Stimulated activated CD8-positive, alpha-beta memory T cell treated with anti-CD3 and anti-CD28 coated beads, Interleukin-7, amount 100 ng/mL, for 4 hours (primary cell): ENCODE measurements around the gene ELP2.

Experiments used
- DNase-seq, 2 donors: peaks; one replicate each; pipeline ENCODE4 v3.0.0-alpha.2; 2020; ENCODE audit warnings: low read depth in 2 of 2

Gene ELP2

DNA sequence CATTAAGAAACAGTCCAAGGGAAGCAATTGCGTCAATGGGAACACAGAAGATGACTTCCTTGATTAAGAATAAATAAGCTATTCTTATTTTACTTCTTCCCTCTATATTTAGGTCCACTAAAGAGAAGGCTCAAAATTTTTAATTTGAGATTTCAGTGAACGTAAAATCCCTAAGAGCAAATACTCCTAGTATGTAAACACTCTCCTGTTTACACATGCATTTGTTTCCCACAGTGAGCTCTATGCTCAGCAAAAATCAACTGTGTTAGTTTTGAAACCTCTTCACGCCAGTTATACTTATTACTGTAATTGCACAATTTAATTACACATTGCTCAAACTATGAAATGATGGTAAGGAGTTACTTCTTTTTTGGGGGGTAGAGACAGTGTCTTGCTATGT, 9.4 kb upstream of the ELP2 start:
- no peak for DNase-seq

DNA sequence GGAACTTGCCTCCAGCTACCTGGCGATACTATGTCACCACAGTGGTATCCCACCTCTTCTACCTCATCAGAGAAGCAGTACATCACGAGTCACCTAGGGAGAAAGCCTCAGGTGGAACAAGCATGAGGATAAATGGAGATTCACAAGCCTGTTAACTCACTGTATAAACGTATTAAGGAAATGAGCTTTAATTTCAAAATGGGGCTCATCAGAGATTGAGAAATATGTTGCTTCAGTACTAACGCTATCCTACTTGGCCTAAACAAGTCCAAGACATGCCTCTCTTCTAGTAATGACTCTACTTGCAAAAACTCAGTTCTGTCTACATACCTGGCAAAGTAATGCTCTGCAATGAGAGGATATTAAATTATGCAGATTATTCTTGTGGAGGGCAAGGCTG, 4.9 kb upstream of the ELP2 start:
- DNase-seq, result no peak

DNA sequence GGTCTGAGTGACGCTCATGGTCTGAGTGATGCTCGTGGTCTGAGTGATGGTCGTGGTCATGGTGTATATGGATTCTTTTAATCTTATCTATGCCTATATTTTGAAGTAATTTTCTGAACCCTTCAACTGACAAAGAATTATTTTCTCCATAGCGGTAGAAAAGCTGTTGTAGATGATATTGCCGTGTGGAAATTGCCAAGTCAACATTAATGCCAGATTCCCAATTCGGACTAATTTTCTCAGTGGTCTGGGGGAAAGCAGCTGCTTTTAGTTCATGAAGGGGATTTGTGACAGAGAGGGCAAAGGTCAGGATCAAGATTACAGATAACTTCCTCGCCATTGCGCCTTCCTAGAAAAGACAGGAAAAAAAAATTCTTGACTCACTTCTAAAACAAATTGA, 3.0 kb upstream of the ELP2 start:
- no peak for DNase-seq

DNA sequence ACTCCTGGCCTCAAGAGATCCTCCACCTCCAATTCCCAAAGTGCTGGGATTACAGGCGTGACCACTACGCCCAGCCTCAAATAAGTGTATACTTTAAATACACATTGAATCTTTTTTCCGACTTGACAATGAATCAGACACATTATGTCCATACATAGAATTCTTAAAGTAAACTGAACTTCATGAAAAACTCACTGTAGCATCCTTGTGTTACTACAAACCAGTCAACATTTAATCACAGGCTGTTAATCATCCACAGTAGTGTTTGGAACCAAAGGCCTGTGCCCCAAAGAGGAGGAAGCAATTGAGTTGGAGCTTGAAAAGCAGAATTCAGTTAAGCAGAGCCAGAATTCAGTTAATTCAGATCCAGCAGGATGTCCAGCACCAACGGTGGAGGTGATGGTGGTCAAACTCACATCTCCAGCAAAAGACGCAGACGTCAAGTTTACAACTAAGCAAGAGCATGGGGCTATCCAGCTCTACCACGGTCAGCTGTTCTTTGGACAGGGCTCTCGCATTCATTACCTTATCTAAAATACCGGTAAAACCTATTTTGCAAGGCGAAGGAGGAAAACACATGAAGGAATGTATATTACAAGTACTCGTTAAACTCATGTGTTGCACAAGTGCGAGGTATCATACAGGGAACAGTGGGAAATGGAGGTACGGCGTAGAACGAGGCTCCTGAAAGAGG, 1.7 kb upstream of the ELP2 start:
- no peak for DNase-seq

DNA sequence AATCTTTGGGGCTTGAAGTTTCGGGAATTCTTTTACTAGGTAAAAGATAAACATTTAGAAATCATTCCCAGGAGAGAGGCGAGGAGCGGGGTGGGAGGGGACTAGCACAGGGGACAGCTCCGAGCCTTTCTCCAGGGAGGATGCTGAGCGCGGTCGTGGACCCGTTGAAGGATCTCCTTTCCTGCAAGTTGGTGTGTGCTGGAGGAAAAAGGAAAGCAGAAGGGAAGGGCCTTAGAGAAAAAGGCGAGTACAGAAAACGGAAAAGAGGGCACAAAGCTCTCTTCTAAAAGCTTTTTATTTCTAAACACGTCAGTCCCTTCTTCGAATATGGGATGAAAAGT, 1.2 kb upstream of the ELP2 start:
- DNase-seq, result no peak

DNA sequence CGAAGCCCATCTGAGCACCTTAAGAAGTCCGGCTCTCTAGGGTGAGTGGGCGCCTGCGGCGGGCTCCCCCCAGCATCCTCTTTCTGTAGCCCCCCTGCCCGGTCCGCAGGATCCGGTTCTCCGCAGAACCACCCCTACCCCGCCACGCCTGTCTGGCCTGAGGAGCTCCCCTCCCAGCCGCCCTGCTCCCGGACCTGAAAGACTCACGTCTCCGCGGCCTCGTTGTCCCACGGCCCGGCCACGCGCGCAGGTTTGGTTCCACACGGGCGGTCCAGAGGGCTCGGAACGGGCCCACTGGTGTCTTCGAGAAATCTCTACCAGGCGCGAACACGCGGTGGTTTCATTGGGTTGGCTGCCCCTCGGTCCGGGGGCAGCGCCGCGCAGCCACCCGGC, 796 bp upstream of the ELP2 start:
- DNase-seq, result no peak

DNA sequence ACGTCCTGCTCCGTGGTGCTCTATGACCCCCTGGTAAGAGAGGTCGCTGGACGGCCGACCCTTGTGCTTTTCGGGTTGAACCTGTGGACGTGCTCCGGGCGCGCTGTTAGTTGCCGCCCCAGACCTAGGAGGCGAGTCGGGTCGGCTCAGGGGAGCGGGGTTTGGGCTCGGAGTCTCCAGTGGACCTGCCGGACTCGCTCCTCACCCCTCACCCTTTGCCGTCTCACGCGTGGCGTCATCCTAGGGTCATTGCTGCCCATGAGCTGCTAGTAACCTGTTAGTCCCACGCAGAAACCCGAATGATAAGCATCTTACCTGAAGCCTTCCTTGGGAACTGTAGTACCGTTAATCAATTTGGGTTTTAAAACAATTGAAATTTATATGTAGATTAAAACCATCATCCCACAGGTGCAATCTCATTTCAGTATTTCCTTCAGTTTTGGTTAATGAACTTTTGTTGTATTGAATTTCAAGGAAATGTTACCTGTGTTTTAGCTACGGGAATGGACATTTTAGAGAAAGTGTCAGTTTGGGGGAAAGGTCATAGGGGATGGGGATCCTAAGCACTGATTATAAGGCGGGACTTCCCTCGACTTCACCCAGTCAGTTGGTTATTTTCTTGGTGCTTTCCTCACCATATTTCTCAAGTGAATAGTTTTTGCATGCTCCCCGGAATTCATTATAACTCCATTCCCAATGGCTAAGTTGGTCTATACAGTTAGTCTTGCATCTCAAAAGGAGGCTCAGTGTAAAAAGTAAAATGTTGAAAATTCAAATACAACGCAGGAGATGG, 536 bp downstream of the ELP2 start:
- no peak for DNase-seq

DNA sequence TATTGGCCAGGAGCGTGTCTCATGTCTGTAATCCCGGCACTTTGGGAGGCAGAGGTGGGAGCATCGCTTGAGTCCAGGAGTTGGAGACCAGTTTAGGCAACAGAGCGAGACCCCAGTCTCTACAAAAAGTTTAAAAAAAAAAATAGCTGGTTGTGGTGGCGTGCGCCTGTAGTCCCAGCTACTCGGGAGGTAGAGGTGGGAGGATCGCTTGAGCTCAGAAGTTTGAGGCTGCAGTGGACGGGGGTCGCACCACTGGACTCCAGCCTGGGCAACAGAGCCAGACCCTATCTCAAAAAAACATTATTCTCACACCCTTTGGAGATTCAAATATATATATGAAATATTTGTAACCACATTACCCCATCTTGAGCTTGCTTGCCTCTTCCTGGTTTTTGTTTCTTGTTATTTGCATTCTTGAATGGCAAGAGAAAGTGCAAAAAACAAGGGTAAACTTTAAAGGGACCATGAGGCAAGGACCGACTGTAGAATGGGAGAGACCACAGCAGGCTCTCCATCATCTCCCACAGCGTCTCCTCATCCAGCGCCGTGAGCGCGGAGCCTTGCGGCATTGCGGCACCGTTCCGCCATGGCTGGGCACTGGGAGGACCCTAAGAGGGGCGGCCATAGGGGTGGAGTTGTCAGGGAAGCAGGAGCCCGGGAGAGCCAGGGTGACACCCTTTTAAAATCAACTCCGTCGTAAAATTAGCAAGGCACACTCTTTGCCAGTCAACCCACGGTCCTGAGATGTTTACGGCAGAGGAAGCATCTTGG, 1.4 kb downstream of the ELP2 start:
- no peak for DNase-seq

DNA sequence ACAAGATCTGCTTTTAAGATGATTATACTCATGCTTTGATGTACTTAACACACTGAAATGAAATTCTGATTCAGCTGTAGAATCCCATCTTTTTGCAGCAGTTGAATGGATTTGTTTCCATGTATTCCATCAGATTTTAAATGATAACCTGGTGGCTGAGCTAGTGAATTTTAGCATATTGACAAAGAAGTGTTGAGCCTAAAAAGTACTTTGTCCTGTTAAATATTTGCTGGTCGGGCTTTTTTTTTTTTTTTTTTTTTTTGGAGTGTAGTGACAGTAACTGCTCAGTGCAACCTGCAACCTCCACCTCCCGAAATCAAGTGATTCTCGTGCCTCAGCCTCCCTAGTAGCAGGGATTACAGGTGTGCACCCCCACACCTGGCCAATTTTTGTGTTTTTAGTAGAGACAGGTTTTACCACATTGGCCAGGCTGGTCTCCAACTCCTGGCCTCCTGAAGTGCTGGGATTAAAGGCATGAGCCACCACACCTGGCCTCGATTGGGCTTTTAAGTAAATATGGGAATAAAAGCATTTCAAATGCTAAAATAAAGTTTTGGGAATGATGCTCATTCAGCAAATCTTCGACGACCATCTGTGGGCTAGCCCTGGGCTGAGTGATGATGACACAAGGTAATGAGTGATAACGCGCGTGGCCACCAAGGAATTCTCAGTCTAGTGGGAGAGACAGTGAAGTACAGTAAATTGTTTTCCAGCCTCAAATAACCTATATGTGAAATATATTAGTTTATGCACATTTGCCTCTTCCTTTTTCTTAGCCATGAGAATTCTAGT, 2.2 kb downstream of the ELP2 start:
- no peak for DNase-seq

DNA sequence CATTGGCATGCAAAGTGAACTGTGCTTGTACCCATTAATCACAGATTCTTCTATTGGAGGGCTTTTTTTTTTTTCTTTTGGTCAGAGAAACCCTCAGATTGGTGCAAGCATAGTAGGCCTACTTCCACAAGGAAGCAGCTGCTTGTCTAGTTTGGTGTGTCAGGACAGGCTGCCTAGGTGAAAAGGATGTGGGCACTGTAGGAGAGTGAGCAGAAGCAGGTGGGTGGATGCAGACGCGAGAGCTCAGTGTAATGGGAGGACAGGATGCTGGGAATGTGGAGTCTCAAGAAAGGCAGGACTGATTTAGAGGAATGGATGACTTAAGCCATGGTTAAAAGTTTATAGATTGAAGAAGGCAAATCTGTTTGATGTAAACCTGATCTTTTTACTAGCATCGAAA, 3.1 kb downstream of the ELP2 start:
- no peak for DNase-seq

DNA sequence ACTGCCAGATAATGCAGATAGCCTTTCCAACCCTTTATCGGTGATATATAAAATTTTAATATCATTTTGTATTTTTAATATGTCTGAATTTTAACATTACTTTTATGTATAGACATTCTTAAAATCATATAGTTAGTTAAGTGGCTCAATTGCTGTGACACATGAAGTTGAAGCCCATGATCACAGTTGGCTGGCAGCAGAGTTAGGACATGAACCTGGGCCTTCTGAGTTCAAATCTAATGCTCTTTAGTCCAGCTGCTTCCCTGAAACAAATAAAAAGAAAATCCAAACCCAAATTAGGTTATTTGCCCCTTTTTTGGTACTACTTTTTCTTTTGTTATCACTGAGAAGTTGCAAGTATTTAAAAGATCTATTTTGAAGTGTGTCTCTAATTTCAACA, 5.6 kb downstream of the ELP2 start:
- no peak for DNase-seq

DNA sequence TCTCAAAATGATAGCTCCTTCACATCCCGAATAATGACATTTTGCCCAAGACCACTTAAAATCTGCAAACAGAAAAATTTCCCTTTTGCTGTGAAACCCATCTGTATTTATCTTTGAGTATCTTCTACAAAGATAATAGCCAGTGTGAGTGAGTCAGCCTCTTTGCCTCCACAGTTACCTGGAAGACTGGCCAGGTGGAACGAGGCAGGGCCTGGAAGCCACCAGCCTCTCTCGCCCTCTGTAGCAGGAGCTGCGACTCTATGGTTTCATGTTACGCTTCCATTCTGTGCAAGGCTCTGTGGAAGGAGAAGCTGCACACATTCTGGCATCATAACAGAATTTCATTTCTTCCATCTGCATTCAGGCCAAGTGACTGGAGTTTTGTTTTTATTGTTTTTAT, 9.5 kb downstream of the ELP2 start:
- no peak for DNase-seq

DNA sequence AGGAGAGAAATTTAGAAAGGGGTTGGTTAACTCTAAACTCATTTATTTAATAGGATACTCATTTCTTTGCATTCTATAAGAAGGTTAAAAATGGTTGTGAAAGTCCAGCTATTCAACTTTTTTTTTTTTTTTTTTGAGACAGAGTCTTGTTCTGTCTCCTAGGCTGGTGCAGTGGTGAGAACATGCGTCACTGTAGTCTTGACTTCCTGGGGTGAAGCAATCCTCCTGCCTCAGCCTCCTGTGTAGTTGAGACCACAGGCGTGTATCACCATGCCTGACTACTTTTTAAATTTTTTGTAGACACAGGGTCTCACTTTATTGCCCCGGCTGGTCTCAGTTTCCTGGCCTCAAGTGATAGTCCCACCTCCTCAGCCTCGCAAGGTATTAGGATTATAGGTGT, 11.9 kb downstream of the ELP2 start:
- DNase-seq, result no peak

DNA sequence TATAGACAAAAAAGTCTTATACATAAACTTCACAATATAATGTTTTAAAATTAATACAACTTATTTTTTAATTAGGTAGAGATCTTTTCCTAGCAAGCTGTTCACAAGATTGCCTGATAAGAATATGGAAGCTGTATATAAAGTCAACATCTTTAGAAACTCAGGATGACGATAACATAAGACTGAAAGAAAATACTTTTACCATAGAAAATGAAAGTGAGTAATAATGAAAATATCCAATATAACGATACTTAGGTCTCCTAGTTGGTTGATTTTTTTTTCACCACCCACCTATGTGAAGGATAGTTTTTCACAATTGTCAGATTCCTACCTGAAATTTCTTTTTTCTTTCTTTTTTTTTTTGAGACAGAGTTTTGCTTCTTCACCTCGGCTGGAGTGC, 13.1 kb downstream of the ELP2 start:
- no peak for DNase-seq

DNA sequence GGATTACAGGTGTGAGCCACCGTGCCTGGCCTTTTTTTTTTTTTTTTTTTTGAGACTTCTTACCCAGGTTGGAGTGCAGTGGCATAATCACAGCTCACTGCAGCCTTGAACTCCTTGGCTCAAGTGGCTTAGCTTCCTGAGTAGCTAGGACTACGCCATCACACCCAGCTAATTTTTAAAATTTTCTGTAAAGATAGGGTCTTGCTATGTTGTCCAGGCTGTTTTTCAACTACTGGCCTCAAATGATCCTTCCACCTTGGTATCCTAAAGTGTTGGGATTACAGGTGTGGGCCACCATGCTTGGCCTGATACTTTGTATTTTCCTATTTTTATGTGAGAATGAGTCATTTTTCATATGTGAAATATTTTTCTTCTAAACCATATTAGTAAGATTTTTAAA, 13.7 kb downstream of the ELP2 start:
- DNase-seq, result no peak

DNA sequence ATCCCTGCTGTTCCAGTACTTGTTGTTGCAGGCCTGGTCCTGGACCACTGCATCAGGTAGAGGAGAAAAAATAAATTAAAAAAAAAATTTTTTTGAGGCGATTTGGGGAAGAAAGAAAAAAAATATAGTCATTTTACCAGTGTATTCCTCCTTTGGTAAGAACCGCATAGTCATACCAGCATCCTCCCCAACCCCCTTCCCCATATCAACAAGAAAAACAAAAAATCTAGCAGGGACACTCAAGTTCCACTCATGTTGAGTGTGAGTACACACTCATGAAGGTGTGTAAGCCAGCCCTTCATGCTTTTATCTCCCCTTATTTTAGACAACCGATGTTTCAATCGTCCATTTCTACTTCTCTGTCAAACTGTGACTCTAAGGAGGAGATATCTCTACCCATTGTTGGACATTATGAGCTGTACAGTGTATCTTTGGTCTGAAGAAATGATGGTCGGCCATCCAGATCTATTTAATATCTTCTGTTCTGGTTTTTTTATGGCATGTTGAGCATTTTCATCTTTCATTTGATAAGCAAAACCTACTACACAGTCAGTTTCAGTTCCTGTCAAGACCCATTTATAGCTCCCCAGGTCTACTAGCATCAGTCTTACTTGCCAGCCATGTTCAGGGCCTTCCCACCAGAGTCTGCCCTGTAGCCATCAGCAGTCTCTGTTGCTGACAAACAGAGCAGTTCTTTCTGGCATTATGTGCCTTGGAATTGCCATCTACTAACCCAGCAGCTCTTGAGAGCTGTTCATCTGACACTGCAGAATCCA, 20.0 kb downstream of the ELP2 start:
- no peak for DNase-seq

DNA sequence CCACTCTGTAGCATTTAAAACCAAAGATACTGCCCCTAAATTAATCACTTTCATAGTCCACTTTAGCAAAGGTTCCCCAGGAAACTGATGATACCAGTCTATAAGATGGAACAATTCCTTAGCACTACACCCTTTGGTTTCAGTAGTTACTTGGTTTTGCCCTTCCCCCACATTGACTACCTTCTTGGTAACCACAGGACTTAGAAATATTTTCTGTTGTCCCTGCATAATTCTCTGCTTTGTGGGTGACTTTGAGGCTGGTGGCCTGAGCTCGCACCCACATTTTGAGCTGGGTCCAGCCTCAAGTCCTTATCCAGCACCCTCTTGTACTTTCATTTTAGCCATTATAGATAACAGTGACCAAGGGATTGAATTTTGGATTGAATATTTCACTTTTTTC, 23.1 kb downstream of the ELP2 start:
- no peak for DNase-seq

DNA sequence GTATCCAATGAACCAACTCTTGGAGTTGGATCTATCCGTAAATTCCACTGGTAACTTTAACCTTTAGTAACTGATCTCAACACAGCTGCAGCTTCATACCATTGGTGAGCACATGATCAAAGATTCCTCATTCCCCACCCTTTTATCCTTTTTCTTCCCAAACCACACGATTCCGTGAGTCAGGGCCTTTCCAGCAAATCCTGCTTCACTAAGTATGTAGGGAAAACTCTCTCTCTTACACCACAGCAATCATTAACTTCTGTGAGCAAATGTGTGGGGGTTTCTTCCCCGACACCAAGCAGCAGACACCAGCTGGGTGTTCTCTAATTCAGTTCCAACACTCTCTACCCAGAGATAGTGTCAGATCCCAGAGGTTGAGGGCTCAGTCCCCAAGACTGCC, 23.5 kb downstream of the ELP2 start:
- DNase-seq, result no peak

DNA sequence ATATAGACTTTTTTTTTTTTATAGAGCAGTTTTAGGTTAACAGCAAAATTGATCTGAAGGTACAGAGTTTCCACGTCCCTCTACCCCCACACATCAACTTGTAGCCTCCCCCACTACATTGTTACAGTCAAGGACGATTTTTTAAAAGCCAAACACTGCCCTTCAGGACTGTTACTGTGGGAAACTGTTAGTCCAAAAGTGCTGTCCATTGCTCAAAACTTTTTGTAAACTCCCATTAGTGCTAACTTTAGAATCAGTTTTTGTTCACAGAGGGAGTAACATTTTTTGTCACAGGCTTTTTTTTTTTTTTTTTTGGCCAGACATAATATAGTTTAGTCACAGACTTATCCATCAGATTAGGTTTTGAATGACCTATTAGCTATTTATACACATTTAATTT, 24.1 kb downstream of the ELP2 start:
- no peak for DNase-seq

DNA sequence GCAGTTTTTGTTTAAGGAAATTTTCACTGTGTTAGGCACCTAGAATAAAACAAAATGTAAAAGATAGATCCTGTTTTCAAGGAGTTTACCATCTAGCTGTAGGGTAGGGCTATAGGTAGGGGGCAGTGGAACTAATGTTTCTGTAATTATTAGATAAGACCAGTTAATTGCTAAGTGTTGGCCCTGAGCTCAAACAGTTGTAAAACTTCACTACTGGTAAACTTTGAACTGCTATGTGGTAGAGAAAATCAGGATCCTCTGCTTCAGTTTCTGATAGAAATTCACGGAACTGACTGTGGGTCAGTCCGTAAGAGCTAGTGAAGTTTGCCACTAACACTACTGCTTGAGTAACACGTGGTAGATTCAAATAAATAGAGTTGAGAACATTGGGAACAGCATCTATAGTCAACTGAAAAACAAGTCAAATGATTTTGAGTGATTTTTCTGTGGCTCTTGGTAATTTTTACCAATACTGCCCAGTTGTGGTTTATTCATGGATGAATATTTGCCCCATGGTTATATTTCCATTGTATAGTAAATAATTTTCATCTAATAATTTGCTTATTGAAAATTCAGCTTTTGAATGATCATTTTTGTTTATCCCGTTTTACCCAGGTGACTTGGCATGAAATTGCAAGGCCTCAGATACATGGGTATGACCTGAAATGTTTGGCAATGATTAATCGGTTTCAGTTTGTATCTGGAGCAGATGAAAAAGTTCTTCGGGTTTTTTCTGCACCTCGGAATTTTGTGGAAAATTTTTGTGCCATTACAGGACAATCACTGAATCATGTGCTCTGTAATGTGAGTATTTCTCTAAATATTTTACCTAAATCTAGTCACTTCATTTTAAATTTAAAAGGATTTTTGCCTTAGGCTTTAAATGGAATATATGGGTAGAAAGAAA, 26.4 kb downstream of the ELP2 start:
- no peak for DNase-seq
